HCT116 (cell line): ENCODE data around the gene TMEM204. TPM values are rescaled to one million over a fixed set of nuclear protein-coding genes. Genes with fewer than 3 reads are reported as not detected.

Experiments used
- ATAC-seq: fragments of 200-7000 bp; cut with Tn5 transposase; 2 replicates; pipeline ENCODE4 v1.9.1; 2020; ENCODE audit warnings: mild to moderate bottlenecking, moderate library complexity
- BruUV-seq: library from RNA; stranded (reverse); fragments of 400-500 nt; replicated peaks from 2 replicates; lab custom pipeline; 2021; lab: Mats Ljungman, UMichigan
- CTCF ChIA-PET: fragments of 300-600 bp; sonication (Branson Sonifier 250); formaldehyde crosslinking; loops from one replicate; lab custom pipeline; 2021; ENCODE audit warnings: antibody characterized with exemption; lab: Charles Lee
- POLR2A ChIA-PET: fragments of 300-600, 350-600 bp; sonication (Branson Sonifier 250); formaldehyde crosslinking; loops from one replicate; lab custom pipeline; 2021; ENCODE audit warnings: antibody characterized with exemption; lab: Charles Lee
- RAD21 ChIA-PET, 2 experiments: fragments of 300-600 bp; sonication (Branson Sonifier 250); formaldehyde crosslinking; loops; one replicate each; lab custom pipeline; 2023; ENCODE audit warnings: low total read pairs in 2 of 2; ENCODE audit not compliant: uncharacterized antibody in 2 of 2, unreplicated experiment in 2 of 2, low non-redundant PET in 1 of 2; lab: Charles Lee
- DNase-seq: peaks from one replicate; pipeline ENCODE4 v3.0.0-alpha.2; 2010; ENCODE audit warnings: low read depth, low spot score
- H2AFZ ChIP-seq: fragments of 200-600 bp; shearing (Covaris generic), sonication (generic); 2 replicates; pipeline ENCODE4 v1.6.1; 2017; ENCODE audit warnings: low read depth, mixed run types, mixed read lengths, antibody characterized with exemption, low read length; ENCODE audit not compliant: poor library complexity, severe bottlenecking
- H3K27ac ChIP-seq: 2 replicates; pipeline ENCODE4 v1.5.1; 2012; ENCODE audit warnings: low read depth, low read length
- H3K27me3 ChIP-seq: fragments of 200-600 bp; sonication (generic); 2 replicates; pipeline ENCODE4 v1.6.1; 2016; ENCODE audit warnings: mixed run types, low read length, mixed read lengths; ENCODE audit not compliant: insufficient read depth
- H3K36me3 ChIP-seq, 2 experiments: fragments of 200-500 bp in 1 of 2; fragments of 200-600 bp in 1 of 2; sonication (Bioruptor generic) in 1 of 2; sonication (generic) in 1 of 2; 2 replicates each; pipeline versions ENCODE4 v1.5.1 to v1.6.1; 2014 to 2016; ENCODE audit warnings: low read length in 2 of 2, inconsistent platforms in 1 of 2, mixed read lengths in 1 of 2, mixed run types in 1 of 2; ENCODE audit not compliant: insufficient read depth in 2 of 2, control insufficient read depth in 1 of 2
- H3K4me1 ChIP-seq, 2 experiments: fragments of 200-600 bp in 1 of 2; sonication (generic) in 1 of 2; 2 replicates each; pipeline versions ENCODE4 v1.5.1 to v1.6.1; 2012 to 2017; ENCODE audit warnings: low read length in 2 of 2, inconsistent platforms in 1 of 2, mild to moderate bottlenecking in 1 of 2, mixed read lengths in 1 of 2, mixed run types in 1 of 2, moderate library complexity in 1 of 2; ENCODE audit not compliant: insufficient read depth in 2 of 2, control insufficient read depth in 1 of 2
- H3K4me2 ChIP-seq: fragments of 200-600 bp; sonication (generic); 2 replicates; pipeline ENCODE4 v1.6.1; 2017; ENCODE audit warnings: mixed run types, low read length, mixed read lengths
- H3K4me3 ChIP-seq, 2 experiments: fragments of 200-600 bp in 1 of 2; sonication (generic) in 1 of 2; replicated peaks in 1 of 2; 2 replicates each; pipeline ENCODE4 v1.5.1; 2011 to 2016; ENCODE audit warnings: low read length in 2 of 2, control low read depth in 1 of 2, low read depth in 1 of 2, mild to moderate bottlenecking in 1 of 2, mixed read lengths in 1 of 2, mixed run types in 1 of 2
- H3K79me2 ChIP-seq: fragments of 200-600 bp; sonication (generic); 2 replicates; pipeline ENCODE4 v1.6.1; 2017; ENCODE audit warnings: mild to moderate bottlenecking, mixed run types, low read length, moderate library complexity, mixed read lengths; ENCODE audit not compliant: insufficient read depth
- H3K9ac ChIP-seq: fragments of 200-600 bp; sonication (generic); 2 replicates; pipeline ENCODE4 v1.6.1; 2016; ENCODE audit warnings: low read length, mixed read lengths
- H3K9me2 ChIP-seq: fragments of 200-600 bp; sonication (generic), shearing (Covaris generic); 2 replicates; pipeline ENCODE4 v1.6.1; 2017; ENCODE audit warnings: mixed run types, mild to moderate bottlenecking, moderate library complexity; ENCODE audit not compliant: insufficient read depth
- H3K9me3 ChIP-seq, 2 experiments: fragments of 200-500 bp in 1 of 2; fragments of 200-600 bp in 1 of 2; sonication (Bioruptor generic) in 1 of 2; sonication (generic) in 1 of 2; 2 replicates each; pipeline ENCODE4 v1.6.1; 2014 to 2017; ENCODE audit warnings: low read length in 2 of 2, mixed read lengths in 2 of 2, inconsistent platforms in 1 of 2, low read depth in 1 of 2, mild to moderate bottlenecking in 1 of 2, mixed run types in 1 of 2, moderate library complexity in 1 of 2; ENCODE audit not compliant: control insufficient read depth in 1 of 2, insufficient read depth in 1 of 2
- H4K20me1 ChIP-seq: fragments of 200-600 bp; sonication (generic), shearing (Covaris generic); 2 replicates; pipeline ENCODE4 v1.6.1; 2017; ENCODE audit warnings: mixed run types, mild to moderate bottlenecking, moderate library complexity; ENCODE audit not compliant: insufficient read depth
- JUND ChIP-seq: IDR thresholded peaks from 2 replicates; pipeline ENCODE4 v1.6.1; 2012
- SIN3A ChIP-seq: IDR thresholded peaks from 2 replicates; pipeline ENCODE4 v1.6.1; 2012; ENCODE audit warnings: low read depth
- SP1 ChIP-seq: IDR thresholded peaks from 2 replicates; pipeline ENCODE4 v1.6.1; 2012; ENCODE audit warnings: low read depth
- SRF ChIP-seq: IDR thresholded peaks from 2 replicates; pipeline ENCODE4 v1.6.1; 2012; ENCODE audit warnings: low read depth
- intact Hi-C: fragments of 100-400 bp; cut with micrococcal nuclease; formaldehyde crosslinking; loops from 2 replicates; pipeline ENCODE4 v1.10.0; 2022
- total RNA-seq: library from RNA; stranded (reverse); gene quantifications from one replicate; pipeline ENCODE4 v1.2.1, GENCODE V29; 2021; ENCODE audit not compliant: unreplicated experiment
- TF ChIP-seq, protein P1 (sequence below): IDR thresholded peaks from 2 replicates; pipeline ENCODE4 v1.6.1; 2011; ENCODE audit warnings: mild to moderate bottlenecking, low read length, moderate library complexity; ENCODE audit not compliant: insufficient replicate concordance; ENCODE audit errors: extremely low read depth
- TF ChIP-seq, protein P2 (sequence below), 3 experiments: fragments of 200-600 bp in 1 of 3; sonication (generic) in 1 of 3; IDR thresholded peaks in 2 of 3; conservative IDR thresholded peaks in 1 of 3; 2 replicates each; pipeline ENCODE4 v1.5.1; 2012 to 2017; ENCODE audit warnings: low read depth in 2 of 3, low read length in 2 of 3, antibody characterized with exemption in 1 of 3, borderline replicate concordance in 1 of 3, control low read depth in 1 of 3, mild to moderate bottlenecking in 1 of 3, mixed read lengths in 1 of 3, mixed run types in 1 of 3, moderate library complexity in 1 of 3; ENCODE audit not compliant: insufficient read depth in 1 of 3

The TMEM204 gene
- total RNA-seq, 1 experiment from 2014 or later = 0.22 TPM

DNA sequence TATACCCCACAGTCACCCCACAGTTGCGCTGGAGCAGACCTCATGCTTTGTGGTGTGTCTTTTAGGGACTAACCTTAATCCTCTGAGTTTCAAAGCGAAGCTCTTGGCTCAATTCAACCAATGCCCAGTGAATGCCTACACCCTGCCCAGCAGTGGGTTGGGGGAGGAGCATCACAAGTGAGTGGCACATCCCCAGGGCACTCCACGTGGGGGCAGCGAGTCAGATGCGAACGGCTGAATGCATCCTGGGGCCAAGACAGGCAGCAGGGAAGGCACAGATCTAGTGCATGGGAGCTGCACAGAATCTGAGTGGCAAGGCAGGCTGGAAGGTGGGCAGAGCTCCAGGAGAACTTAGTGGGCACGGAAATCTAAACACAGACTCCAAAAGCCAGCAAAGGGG, 39.2 kb downstream of the TMEM204 start:
- POLR2A ChIA-PET = no interaction called here

More for the DNA sequence above, 39.2 kb downstream of the TMEM204 start:
- Histone ChIP-seq H3K4me1 (no peaks in the 10 kb centered on the region), H3K79me2 (no peaks in the 10 kb centered on the region), H3K36me3 (no peaks in the 10 kb centered on the region), H3K4me2 (no peak overlapping the region), H3K27ac (no peak overlapping the region), H2AFZ (no peak overlapping the region), H4K20me1 (no peaks in the 10 kb centered on the region), H3K4me3 (no peak overlapping the region), H3K9ac (no peak overlapping the region), H3K9me2 (no peaks in the 10 kb centered on the region), H3K9me3 (no peaks in the 10 kb centered on the region), H3K27me3 (no peaks in the 10 kb centered on the region)
- BruUV-seq = no TSS peak
- ChIA-PET RAD21 (no interaction called here), CTCF (no interaction called here)
- TF ChIP-seq, protein P1, sequence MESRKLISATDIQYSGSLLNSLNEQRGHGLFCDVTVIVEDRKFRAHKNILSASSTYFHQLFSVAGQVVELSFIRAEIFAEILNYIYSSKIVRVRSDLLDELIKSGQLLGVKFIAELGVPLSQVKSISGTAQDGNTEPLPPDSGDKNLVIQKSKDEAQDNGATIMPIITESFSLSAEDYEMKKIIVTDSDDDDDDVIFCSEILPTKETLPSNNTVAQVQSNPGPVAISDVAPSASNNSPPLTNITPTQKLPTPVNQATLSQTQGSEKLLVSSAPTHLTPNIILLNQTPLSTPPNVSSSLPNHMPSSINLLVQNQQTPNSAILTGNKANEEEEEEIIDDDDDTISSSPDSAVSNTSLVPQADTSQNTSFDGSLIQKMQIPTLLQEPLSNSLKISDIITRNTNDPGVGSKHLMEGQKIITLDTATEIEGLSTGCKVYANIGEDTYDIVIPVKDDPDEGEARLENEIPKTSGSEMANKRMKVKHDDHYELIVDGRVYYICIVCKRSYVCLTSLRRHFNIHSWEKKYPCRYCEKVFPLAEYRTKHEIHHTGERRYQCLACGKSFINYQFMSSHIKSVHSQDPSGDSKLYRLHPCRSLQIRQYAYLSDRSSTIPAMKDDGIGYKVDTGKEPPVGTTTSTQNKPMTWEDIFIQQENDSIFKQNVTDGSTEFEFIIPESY = no peak
- TF ChIP-seq SP1 (no peak), SIN3A (no peak), JUND (no peak), SRF (no peak)
- TF ChIP-seq, protein P2, sequence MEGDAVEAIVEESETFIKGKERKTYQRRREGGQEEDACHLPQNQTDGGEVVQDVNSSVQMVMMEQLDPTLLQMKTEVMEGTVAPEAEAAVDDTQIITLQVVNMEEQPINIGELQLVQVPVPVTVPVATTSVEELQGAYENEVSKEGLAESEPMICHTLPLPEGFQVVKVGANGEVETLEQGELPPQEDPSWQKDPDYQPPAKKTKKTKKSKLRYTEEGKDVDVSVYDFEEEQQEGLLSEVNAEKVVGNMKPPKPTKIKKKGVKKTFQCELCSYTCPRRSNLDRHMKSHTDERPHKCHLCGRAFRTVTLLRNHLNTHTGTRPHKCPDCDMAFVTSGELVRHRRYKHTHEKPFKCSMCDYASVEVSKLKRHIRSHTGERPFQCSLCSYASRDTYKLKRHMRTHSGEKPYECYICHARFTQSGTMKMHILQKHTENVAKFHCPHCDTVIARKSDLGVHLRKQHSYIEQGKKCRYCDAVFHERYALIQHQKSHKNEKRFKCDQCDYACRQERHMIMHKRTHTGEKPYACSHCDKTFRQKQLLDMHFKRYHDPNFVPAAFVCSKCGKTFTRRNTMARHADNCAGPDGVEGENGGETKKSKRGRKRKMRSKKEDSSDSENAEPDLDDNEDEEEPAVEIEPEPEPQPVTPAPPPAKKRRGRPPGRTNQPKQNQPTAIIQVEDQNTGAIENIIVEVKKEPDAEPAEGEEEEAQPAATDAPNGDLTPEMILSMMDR (IDR thresholded peaks at IDR 0.05 in 2 of 3, conservative IDR thresholded peaks at IDR 0.05 in 1 of 3; ENCODE audit: borderline replicate concordance in 1 of 3, insufficient read depth in 1 of 3, low read depth in 2 of 3, low read length in 2 of 3) = no peak
- ATAC-seq (peak; percentile 63; the same call in 1 of the 2 replicates), DNase-seq (no peak)
- intact Hi-C loops = no loop called here
